ENCODE data around the gene NME7. TPM values are rescaled to one million over a fixed set of nuclear protein-coding genes. Genes with fewer than 3 reads are reported as not detected.
"Not testable (repeated sequence)": the region's sequence is repeated elsewhere in the genome, so short reads cannot be mapped to it uniquely, and the experiment has no call there.

Gene NME7
- total RNA-seq = 12.5 TPM

DNA sequence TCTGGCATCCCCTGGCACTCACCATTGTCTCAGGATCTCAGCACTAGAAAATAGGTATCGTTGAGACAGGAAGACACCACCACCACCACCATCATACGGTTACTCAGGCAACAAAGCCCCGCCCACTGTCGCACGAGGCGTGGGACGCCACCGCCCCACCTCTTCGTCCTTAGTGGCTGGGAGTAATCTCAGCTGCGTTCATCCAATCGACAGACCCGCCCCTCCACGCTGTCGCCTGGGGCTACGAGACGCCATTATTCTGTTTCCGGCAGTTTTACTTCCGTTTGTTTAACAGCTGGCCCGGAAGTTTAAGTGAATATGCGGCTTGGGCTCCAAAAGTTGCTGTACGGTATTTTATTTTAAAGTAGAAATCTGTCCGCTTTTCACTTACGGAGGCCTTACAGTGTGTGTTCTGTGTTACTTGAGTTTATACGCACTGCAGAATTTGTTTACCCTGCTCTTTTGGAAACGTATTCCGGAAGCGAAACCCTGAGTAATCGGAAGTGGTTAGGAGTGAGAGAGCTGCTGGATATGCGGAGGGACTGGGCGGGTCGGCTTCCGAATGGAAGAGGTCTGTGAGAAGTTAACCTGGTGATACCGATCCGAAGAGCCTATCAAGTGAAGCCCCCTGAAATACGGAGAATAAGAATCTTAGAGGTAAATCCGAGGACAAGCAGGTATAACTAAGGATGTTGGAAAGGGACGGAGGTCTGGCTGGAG, at the start of gene NME7, which contains the start of gene BLZF1:
Gene NME7, minus strand, starts transcription at position 112 of the 720 bp plus-strand sequence. Its CDS starts 87 bp downstream, at position 25.
Gene BLZF1, plus strand, starts transcription at position 510 of the 720 bp plus-strand sequence. CDS start 1,328 bp downstream, outside the sequence.
- H3K4me3 ChIP-seq (ENCODE audit: low read length in 3 of 3) = peak within 1 kb of the TSS; percentile 90 to 100 (median 93)
- H3K36me3 ChIP-seq (ENCODE audit: control insufficient read depth in 3 of 3, insufficient read depth in 3 of 3, low read length in 3 of 3) = peaks cover 4 to 16% (median 13%) of the 10 kb centered on the region in 3 donors
- no peaks in the 10 kb centered on the region for H3K27me3 ChIP-seq (ENCODE audit: control insufficient read depth in 3 of 3, insufficient read depth in 3 of 3, low read length in 3 of 3)
- peaks cover 0 to 15% (median 14%) of the 10 kb centered on the region in 3 donors for H3K4me1 ChIP-seq (ENCODE audit: control insufficient read depth in 3 of 3, insufficient read depth in 3 of 3, low read length in 3 of 3)
- H3K9me3 ChIP-seq (ENCODE audit: control insufficient read depth in 3 of 3, low read length in 3 of 3) = no peaks in the 10 kb centered on the region
- H3K9ac ChIP-seq (ENCODE audit: low read depth in 1 of 3, low read length in 3 of 3) = peak within 1 kb of the TSS; percentile 86 to 95 (median 86)
- H3K27ac ChIP-seq (ENCODE audit: low read depth, low read length) = peak within 1 kb of the TSS; percentile 76

- Histone ChIP-seq H3K9ac (ENCODE audit: low read depth in 1 of 3, low read length in 3 of 3) (no peak overlapping the region), H3K4me1 (ENCODE audit: control insufficient read depth in 3 of 3, insufficient read depth in 3 of 3, low read length in 3 of 3) (no peaks in the 10 kb centered on the region), H3K4me3 (ENCODE audit: low read length in 3 of 3) (no peak overlapping the region), H3K36me3 (ENCODE audit: control insufficient read depth in 3 of 3, insufficient read depth in 3 of 3, low read length in 3 of 3) (no peaks in the 10 kb centered on the region), H3K27me3 (ENCODE audit: control insufficient read depth in 3 of 3, insufficient read depth in 3 of 3, low read length in 3 of 3) (no peaks in the 10 kb centered on the region), H3K9me3 (ENCODE audit: control insufficient read depth in 3 of 3, low read length in 3 of 3) (no peaks in the 10 kb centered on the region), H3K27ac (ENCODE audit: low read depth, low read length) (no peak overlapping the region)
These were observed 47.4 kb upstream of the NME7 start for GRCh38 chr1:169414952-169415351.

GRCh38 chr1:169408340-169408739, 40.7 kb upstream of the NME7 start:
- not testable (repeated sequence) for H3K4me1 ChIP-seq (ENCODE audit: control insufficient read depth in 3 of 3, insufficient read depth in 3 of 3, low read length in 3 of 3); H3K9me3 ChIP-seq (ENCODE audit: control insufficient read depth in 3 of 3, low read length in 3 of 3); H3K9ac ChIP-seq (ENCODE audit: low read depth in 1 of 3, low read length in 3 of 3); H3K27ac ChIP-seq (ENCODE audit: low read depth, low read length); H3K4me3 ChIP-seq (ENCODE audit: low read length in 3 of 3); H3K36me3 ChIP-seq (ENCODE audit: control insufficient read depth in 3 of 3, insufficient read depth in 3 of 3, low read length in 3 of 3); H3K27me3 ChIP-seq (ENCODE audit: control insufficient read depth in 3 of 3, insufficient read depth in 3 of 3, low read length in 3 of 3)

DNA sequence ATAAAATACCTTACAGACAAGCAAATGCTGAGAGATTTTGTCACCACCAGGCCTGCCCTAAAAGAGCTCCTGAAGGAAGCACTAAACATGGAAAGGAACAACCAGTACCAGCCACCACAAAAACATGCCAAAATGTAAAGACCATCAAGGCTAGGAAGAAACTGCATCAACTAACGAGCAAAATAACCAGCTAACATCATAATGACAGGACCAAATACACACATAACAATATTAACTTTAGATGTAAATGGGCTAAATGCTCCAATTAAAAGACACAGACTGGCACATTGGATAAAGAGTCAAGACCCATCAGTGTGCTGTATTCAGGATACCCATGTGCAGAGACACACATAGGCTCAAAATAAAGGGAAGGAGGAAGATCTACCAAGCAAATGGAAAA, 35.0 kb upstream of the NME7 start:
- not testable (repeated sequence) for H3K27me3 ChIP-seq (ENCODE audit: control insufficient read depth in 3 of 3, insufficient read depth in 3 of 3, low read length in 3 of 3); H3K9me3 ChIP-seq (ENCODE audit: control insufficient read depth in 3 of 3, low read length in 3 of 3); H3K36me3 ChIP-seq (ENCODE audit: control insufficient read depth in 3 of 3, insufficient read depth in 3 of 3, low read length in 3 of 3); H3K27ac ChIP-seq (ENCODE audit: low read depth, low read length); H3K9ac ChIP-seq (ENCODE audit: low read depth in 1 of 3, low read length in 3 of 3); H3K4me1 ChIP-seq (ENCODE audit: control insufficient read depth in 3 of 3, insufficient read depth in 3 of 3, low read length in 3 of 3); H3K4me3 ChIP-seq (ENCODE audit: low read length in 3 of 3)

DNA sequence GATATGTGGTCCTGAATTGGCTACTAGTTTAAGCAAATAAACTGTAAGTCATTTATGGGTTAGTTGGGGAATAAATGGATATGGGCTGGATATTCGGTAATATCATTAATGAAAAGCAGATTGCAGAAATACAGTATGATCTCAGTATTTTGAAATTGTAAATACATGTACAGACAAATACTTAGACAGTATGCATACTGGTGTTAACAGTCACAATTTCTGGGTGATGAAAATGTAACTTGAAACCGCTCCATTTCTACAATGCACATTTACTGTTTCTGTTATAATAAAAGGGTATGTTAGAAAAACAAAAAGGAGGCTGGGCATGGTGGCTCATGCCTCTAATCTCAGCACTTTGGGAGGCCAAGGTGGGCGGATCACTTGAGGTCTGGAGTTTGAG, 28.4 kb upstream of the NME7 start:
- H3K36me3 ChIP-seq (ENCODE audit: control insufficient read depth in 3 of 3, insufficient read depth in 3 of 3, low read length in 3 of 3) = peaks cover 5 to 17% (median 15%) of the 10 kb centered on the region in 3 donors

GRCh38 chr1:169392406-169392805, 24.8 kb upstream of the NME7 start:
- Histone ChIP-seq H3K9me3 (ENCODE audit: control insufficient read depth in 3 of 3, low read length in 3 of 3) (no peaks in the 10 kb centered on the region), H3K36me3 (ENCODE audit: control insufficient read depth in 3 of 3, insufficient read depth in 3 of 3, low read length in 3 of 3) (peaks cover 9 to 26% (median 22%) of the 10 kb centered on the region in 3 donors), H3K4me3 (ENCODE audit: low read length in 3 of 3) (no peak overlapping the region), H3K4me1 (ENCODE audit: control insufficient read depth in 3 of 3, insufficient read depth in 3 of 3, low read length in 3 of 3) (no peaks in the 10 kb centered on the region), H3K9ac (ENCODE audit: low read depth in 1 of 3, low read length in 3 of 3) (no peak overlapping the region), H3K27me3 (ENCODE audit: control insufficient read depth in 3 of 3, insufficient read depth in 3 of 3, low read length in 3 of 3) (no peaks in the 10 kb centered on the region), H3K27ac (ENCODE audit: low read depth, low read length) (no peak overlapping the region)

More for the DNA sequence above, 28.4 kb upstream of the NME7 start:
- Histone ChIP-seq H3K27ac (ENCODE audit: low read depth, low read length) (no peak overlapping the region), H3K4me3 (ENCODE audit: low read length in 3 of 3) (no peak overlapping the region), H3K9ac (ENCODE audit: low read depth in 1 of 3, low read length in 3 of 3) (no peak overlapping the region), H3K9me3 (ENCODE audit: control insufficient read depth in 3 of 3, low read length in 3 of 3) (no peaks in the 10 kb centered on the region), H3K27me3 (ENCODE audit: control insufficient read depth in 3 of 3, insufficient read depth in 3 of 3, low read length in 3 of 3) (no peaks in the 10 kb centered on the region), H3K4me1 (ENCODE audit: control insufficient read depth in 3 of 3, insufficient read depth in 3 of 3, low read length in 3 of 3) (no peaks in the 10 kb centered on the region)

DNA sequence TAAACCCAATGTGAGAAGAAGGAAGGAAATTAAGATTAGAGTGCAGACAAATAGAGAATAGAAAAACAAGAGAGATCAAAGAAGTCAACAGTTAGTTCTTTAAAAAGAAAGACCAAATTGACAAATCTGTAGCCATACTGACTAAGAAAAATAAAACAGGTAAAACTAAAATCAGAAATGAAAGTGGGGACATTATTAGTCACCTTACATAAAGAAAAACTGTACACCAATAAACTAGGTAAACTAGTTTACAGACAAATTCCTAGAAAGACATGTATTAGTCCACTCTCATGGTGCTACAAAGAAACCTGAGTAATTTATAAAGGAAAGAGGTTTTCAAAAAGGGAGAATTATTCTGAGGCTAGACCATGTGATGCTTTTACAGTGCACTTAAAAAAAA, 22.7 kb upstream of the NME7 start:
- no peak overlapping the region for H3K27ac ChIP-seq (ENCODE audit: low read depth, low read length)
- H3K36me3 ChIP-seq (ENCODE audit: control insufficient read depth in 3 of 3, insufficient read depth in 3 of 3, low read length in 3 of 3) = peaks cover 10 to 36% (median 28%) of the 10 kb centered on the region in 3 donors
- no peak overlapping the region for H3K4me3 ChIP-seq (ENCODE audit: low read length in 3 of 3)
- H3K9me3 ChIP-seq (ENCODE audit: control insufficient read depth in 3 of 3, low read length in 3 of 3) = no peaks in the 10 kb centered on the region
- no peaks in the 10 kb centered on the region for H3K4me1 ChIP-seq (ENCODE audit: control insufficient read depth in 3 of 3, insufficient read depth in 3 of 3, low read length in 3 of 3)
- no peaks in the 10 kb centered on the region for H3K27me3 ChIP-seq (ENCODE audit: control insufficient read depth in 3 of 3, insufficient read depth in 3 of 3, low read length in 3 of 3)
- no peak overlapping the region for H3K9ac ChIP-seq (ENCODE audit: low read depth in 1 of 3, low read length in 3 of 3)

- Histone ChIP-seq H3K27me3 (ENCODE audit: control insufficient read depth in 3 of 3, insufficient read depth in 3 of 3, low read length in 3 of 3) (no peaks in the 10 kb centered on the region), H3K36me3 (ENCODE audit: control insufficient read depth in 3 of 3, insufficient read depth in 3 of 3, low read length in 3 of 3) (peaks cover 13 to 40% (median 31%) of the 10 kb centered on the region in 3 donors), H3K4me3 (ENCODE audit: low read length in 3 of 3) (no peak overlapping the region), H3K9ac (ENCODE audit: low read depth in 1 of 3, low read length in 3 of 3) (no peak overlapping the region), H3K9me3 (ENCODE audit: control insufficient read depth in 3 of 3, low read length in 3 of 3) (no peaks in the 10 kb centered on the region), H3K4me1 (ENCODE audit: control insufficient read depth in 3 of 3, insufficient read depth in 3 of 3, low read length in 3 of 3) (no peaks in the 10 kb centered on the region), H3K27ac (ENCODE audit: low read depth, low read length) (no peak overlapping the region)
These were observed 19.8 kb upstream of the NME7 start for GRCh38 chr1:169387399-169387798.

DNA sequence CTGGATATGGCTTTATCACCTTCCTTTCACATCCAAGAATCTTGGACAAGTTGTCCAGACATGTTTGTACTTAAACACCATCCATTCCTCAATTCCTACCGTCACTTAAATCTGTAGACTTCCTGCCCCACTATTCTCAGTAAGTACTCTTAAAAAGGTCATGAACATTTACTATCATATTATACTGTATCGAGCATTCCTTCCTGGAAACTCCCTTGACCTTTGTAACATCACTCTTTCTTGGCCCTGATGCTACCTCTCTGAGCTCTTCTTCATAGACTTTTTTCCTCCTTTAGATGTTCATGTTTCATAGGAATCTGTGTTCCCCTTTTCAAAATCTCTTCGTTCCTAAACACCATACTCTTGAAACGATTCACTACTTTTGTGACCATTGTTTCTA, 15.9 kb upstream of the NME7 start:
- Histone ChIP-seq H3K27ac (ENCODE audit: low read depth, low read length) (no peak overlapping the region), H3K27me3 (ENCODE audit: control insufficient read depth in 3 of 3, insufficient read depth in 3 of 3, low read length in 3 of 3) (no peaks in the 10 kb centered on the region), H3K4me1 (ENCODE audit: control insufficient read depth in 3 of 3, insufficient read depth in 3 of 3, low read length in 3 of 3) (no peaks in the 10 kb centered on the region), H3K4me3 (ENCODE audit: low read length in 3 of 3) (no peak overlapping the region), H3K36me3 (ENCODE audit: control insufficient read depth in 3 of 3, insufficient read depth in 3 of 3, low read length in 3 of 3) (peaks cover 10 to 51% (median 36%) of the 10 kb centered on the region in 3 donors), H3K9ac (ENCODE audit: low read depth in 1 of 3, low read length in 3 of 3) (no peak overlapping the region), H3K9me3 (ENCODE audit: control insufficient read depth in 3 of 3, low read length in 3 of 3) (no peaks in the 10 kb centered on the region)

DNA sequence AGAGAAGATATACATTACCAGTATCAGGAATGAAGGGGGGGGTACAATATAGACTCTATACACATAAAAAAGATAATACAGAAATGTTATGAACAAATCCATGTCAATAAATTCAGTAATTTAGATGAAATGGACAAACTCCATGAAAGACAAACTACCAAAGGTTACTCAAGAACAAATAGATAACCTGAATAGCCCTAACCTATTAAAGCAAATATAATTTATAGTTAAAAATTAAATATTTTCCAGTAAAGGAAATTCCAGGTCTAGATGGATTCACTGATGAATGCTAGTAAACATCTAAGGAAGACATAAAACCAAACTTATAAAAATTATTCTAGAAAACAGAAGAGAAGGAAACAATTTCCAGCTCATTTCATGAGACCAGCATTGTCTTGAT, 13.6 kb upstream of the NME7 start:
- Histone ChIP-seq H3K9ac (ENCODE audit: low read depth in 1 of 3, low read length in 3 of 3) (no peak overlapping the region), H3K4me3 (ENCODE audit: low read length in 3 of 3) (no peak overlapping the region), H3K27me3 (ENCODE audit: control insufficient read depth in 3 of 3, insufficient read depth in 3 of 3, low read length in 3 of 3) (no peaks in the 10 kb centered on the region), H3K4me1 (ENCODE audit: control insufficient read depth in 3 of 3, insufficient read depth in 3 of 3, low read length in 3 of 3) (no peaks in the 10 kb centered on the region), H3K27ac (ENCODE audit: low read depth, low read length) (no peak overlapping the region), H3K36me3 (ENCODE audit: control insufficient read depth in 3 of 3, insufficient read depth in 3 of 3, low read length in 3 of 3) (peaks cover 6 to 49% (median 39%) of the 10 kb centered on the region in 3 donors), H3K9me3 (ENCODE audit: control insufficient read depth in 3 of 3, low read length in 3 of 3) (no peaks in the 10 kb centered on the region)
